Body of pancreas (tissue), 4 donors: ENCODE measurements around the gene C5AR1.

Experiments
- CTCF ChIP-seq, 7 experiments: fragments of 450-650 bp in 4 of 7; fragments of 200-600 bp in 3 of 7; sonication (generic) in 3 of 7; IDR thresholded peaks; one replicate each; pipeline ENCODE4 v1.5.1; 2016 to 2019; ENCODE audit warnings: antibody characterized with exemption in 7 of 7
- POLR2A ChIP-seq, 3 donors: fragments of 450-650 bp; IDR thresholded peaks; one replicate each; pipeline ENCODE4 v1.6.1; 2016; ENCODE audit warnings: antibody characterized with exemption in 3 of 3, mild to moderate bottlenecking in 2 of 3

DNA sequence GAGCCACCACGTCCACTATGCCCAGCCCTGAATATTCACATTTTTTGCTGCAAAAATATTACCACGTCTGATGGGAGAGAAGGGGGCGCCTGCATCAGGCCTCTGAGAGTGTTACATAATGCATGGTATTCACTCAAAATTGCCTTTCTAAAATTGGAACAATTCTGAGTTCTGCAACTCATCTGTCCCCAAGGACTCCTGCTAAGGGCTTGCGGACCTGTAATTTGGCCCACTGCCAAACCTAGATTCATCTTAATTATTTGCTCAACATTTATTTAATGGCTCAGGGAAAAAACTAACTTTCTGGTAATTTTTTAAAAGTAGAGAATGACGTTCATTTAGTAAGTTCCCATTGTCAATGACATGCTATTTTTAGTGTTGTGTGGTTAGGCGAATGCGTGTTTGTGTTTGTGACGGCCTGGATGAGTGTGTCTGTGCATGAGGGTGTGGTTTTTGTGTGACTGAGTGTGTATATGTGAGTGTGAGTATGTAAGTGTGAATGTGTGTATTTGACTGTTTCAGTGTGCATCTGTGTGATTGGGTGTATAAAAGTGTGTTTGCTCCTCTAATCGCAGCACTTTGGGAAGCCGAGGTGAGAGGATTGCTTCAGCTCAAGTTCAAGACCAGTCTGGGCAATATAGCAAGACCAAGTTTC, 26.1 kb upstream of the C5AR1 start:
- TF ChIP-seq CTCF (IDR thresholded peaks at IDR 0.05) (no peak), POLR2A (IDR thresholded peaks at IDR 0.05) (no peak)
